ENCODE measurements around the gene KIAA0513.

The KIAA0513 gene

GRCh38 chr16:85138073-85138824, 110.7 kb downstream of the KIAA0513 start:
- TF ChIP-seq EZH2 (IDR thresholded peaks at IDR 0.05; ENCODE audit: borderline replicate concordance, low read length) (no peak), CTCF (IDR thresholded peaks at IDR 0.05; ENCODE audit: low read length) (no peak)
- no peaks in the 10 kb centered on the region for H3K4me1 ChIP-seq (ENCODE audit: insufficient read depth, low read length, severe bottlenecking)
- no peak overlapping the region for H3K9ac ChIP-seq (ENCODE audit: low read length)
- H3F3A ChIP-seq (ENCODE audit: insufficient read depth, low read length), result no peaks in the 10 kb centered on the region
- H2AFZ ChIP-seq (ENCODE audit: low read length), result no peak overlapping the region
- no peak overlapping the region for H3K27ac ChIP-seq (ENCODE audit: low read depth, low read length, poor library complexity, severe bottlenecking)
- H3K79me2 ChIP-seq (ENCODE audit: insufficient read depth, low read length), result no peaks in the 10 kb centered on the region
- no peak overlapping the region for H3K4me3 ChIP-seq (ENCODE audit: low read depth, low read length, poor library complexity, severe bottlenecking)
- no peaks in the 10 kb centered on the region for H3K9me2 ChIP-seq (ENCODE audit: low read depth, low read length)
- H4K20me1 ChIP-seq (ENCODE audit: insufficient read depth, low read length), result no peaks in the 10 kb centered on the region
- H3K4me2 ChIP-seq (ENCODE audit: low read length), result no peak overlapping the region
- no peaks in the 10 kb centered on the region for H3K9me3 ChIP-seq (ENCODE audit: low read length)
- H3K36me3 ChIP-seq (ENCODE audit: insufficient read depth, low read length), result no peaks in the 10 kb centered on the region
- peaks cover 5% of the 10 kb centered on the region; the same call in 1 of the 2 replicates for H3K27me3 ChIP-seq (ENCODE audit: insufficient read depth, low read length)

GRCh38 chr16:85138825-85139627, 111.4 kb downstream of the KIAA0513 start:
- H3K4me1 ChIP-seq (ENCODE audit: insufficient read depth, low read length, severe bottlenecking), result no peaks in the 10 kb centered on the region
- peaks cover 5% of the 10 kb centered on the region; the same call in 1 of the 2 replicates for H3K27me3 ChIP-seq (ENCODE audit: insufficient read depth, low read length)
- H3K27ac ChIP-seq (ENCODE audit: low read depth, low read length, poor library complexity, severe bottlenecking), result no peak overlapping the region
- H3K79me2 ChIP-seq (ENCODE audit: insufficient read depth, low read length), result no peaks in the 10 kb centered on the region
- H3K9me2 ChIP-seq (ENCODE audit: low read depth, low read length), result no peaks in the 10 kb centered on the region
- no peak overlapping the region for H2AFZ ChIP-seq (ENCODE audit: low read length)
- no peaks in the 10 kb centered on the region for H4K20me1 ChIP-seq (ENCODE audit: insufficient read depth, low read length)
- no peaks in the 10 kb centered on the region for H3K36me3 ChIP-seq (ENCODE audit: insufficient read depth, low read length)
- no peaks in the 10 kb centered on the region for H3K9me3 ChIP-seq (ENCODE audit: low read length)
- TF ChIP-seq CTCF (IDR thresholded peaks at IDR 0.05; ENCODE audit: low read length), result no peak
- no peak for TF ChIP-seq EZH2 (IDR thresholded peaks at IDR 0.05; ENCODE audit: borderline replicate concordance, low read length)
- no peak overlapping the region for H3K9ac ChIP-seq (ENCODE audit: low read length)
- no peaks in the 10 kb centered on the region for H3F3A ChIP-seq (ENCODE audit: insufficient read depth, low read length)
- no peak overlapping the region for H3K4me3 ChIP-seq (ENCODE audit: low read depth, low read length, poor library complexity, severe bottlenecking)
- H3K4me2 ChIP-seq (ENCODE audit: low read length), result no peak overlapping the region

GRCh38 chr16:85139881-85140339, 112.3 kb downstream of the KIAA0513 start:
- H3K4me1 ChIP-seq (ENCODE audit: insufficient read depth, low read length, severe bottlenecking), result no peaks in the 10 kb centered on the region

More at GRCh38 chr16:85139881-85140339, 112.3 kb downstream of the KIAA0513 start:
- Histone ChIP-seq H3K9me2 (ENCODE audit: low read depth, low read length) (no peaks in the 10 kb centered on the region), H2AFZ (ENCODE audit: low read length) (no peak overlapping the region), H3K79me2 (ENCODE audit: insufficient read depth, low read length) (no peaks in the 10 kb centered on the region), H3K4me2 (ENCODE audit: low read length) (no peak overlapping the region), H3K27me3 (ENCODE audit: insufficient read depth, low read length) (peaks cover 5% of the 10 kb centered on the region; the same call in 1 of the 2 replicates), H3F3A (ENCODE audit: insufficient read depth, low read length) (no peaks in the 10 kb centered on the region), H3K9ac (ENCODE audit: low read length) (no peak overlapping the region), H3K9me3 (ENCODE audit: low read length) (no peaks in the 10 kb centered on the region), H3K4me3 (ENCODE audit: low read depth, low read length, poor library complexity, severe bottlenecking) (no peak overlapping the region), H3K36me3 (ENCODE audit: insufficient read depth, low read length) (no peaks in the 10 kb centered on the region), H3K27ac (ENCODE audit: low read depth, low read length, poor library complexity, severe bottlenecking) (no peak overlapping the region), H4K20me1 (ENCODE audit: insufficient read depth, low read length) (no peaks in the 10 kb centered on the region)
- TF ChIP-seq CTCF (IDR thresholded peaks at IDR 0.05; ENCODE audit: low read length) (no peak), EZH2 (IDR thresholded peaks at IDR 0.05; ENCODE audit: borderline replicate concordance, low read length) (no peak)

Data from OCI-LY1 (cell line).